CMK (cell line): ENCODE results near the gene HNRNPR.

Experiments
- DNase-seq: peaks from one replicate; pipeline ENCODE4 v3.0.0-alpha.2; 2010; ENCODE audit warnings: low read depth

HNRNPR gene

DNA sequence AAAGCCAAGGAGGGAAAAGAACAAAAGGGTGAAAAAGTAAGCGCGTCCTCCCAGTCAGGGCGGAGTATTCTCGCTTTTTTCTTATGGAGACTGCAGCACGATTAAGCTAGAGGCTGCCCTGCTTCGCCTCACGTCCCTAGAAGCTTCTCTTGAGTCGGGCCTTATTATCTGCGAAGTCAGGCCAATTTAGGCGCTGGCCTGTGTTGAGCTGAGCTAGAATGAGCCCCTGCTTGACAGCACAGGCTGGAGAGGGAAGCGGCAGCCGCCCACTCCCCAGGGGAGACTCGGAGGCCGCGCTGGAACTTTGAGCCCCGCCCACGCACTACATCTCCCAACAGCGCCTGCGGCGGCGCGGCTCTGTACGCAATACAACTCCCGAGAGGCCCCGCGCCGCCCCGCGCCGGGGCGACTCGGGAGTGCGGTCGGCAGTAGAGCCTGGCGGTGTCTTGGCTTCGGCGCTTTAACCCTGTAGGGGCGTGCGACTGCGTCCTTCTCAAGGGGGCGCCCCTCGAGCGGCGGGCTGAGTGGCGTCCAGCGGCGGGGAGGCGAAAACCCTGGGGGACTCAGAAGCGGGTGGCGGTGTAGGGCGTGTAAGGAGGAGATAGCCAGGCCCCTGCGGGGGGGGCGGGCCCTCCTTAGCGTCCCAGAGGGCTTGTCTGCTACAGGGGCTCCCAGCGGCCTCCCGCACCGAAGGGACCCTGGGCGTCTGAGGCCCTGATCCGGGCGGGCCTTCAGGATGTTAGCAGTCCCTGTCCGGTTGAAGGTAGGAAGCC lies 24.7 kb upstream of the HNRNPR start:
- DNase-seq: peak; percentile 93

- DNase-seq: peak; percentile 99
These were observed 23.9 kb upstream of the HNRNPR start for GRCh38 chr1:23367791-23368561.

DNA sequence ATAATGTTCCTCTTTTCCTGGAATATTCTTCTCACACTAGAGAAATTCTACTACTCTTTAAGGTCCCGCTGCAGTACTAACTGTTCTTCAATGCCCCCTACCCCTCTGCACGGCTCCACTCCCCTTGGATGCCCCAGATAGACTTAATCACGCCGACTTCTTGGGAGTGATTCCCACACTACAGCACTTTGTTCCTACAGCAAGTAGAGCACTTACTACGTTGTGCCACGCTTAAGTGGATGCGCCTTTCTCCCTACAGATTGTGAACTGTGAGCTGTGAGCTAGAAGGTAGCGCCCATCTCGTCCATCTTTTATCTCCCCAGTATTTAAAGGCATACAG lies 23.3 kb upstream of the HNRNPR start:
- no peak for DNase-seq

GRCh38 chr1:23366598-23366997 lies 22.5 kb upstream of the HNRNPR start:
- no peak for DNase-seq

- no peak for DNase-seq
These were observed 22.1 kb upstream of the HNRNPR start for GRCh38 chr1:23366146-23366545.

GRCh38 chr1:23362218-23362713 lies 18.2 kb upstream of the HNRNPR start:
- DNase-seq: no peak

GRCh38 chr1:23358310-23358875 lies 14.3 kb upstream of the HNRNPR start:
- DNase-seq: no peak

DNA sequence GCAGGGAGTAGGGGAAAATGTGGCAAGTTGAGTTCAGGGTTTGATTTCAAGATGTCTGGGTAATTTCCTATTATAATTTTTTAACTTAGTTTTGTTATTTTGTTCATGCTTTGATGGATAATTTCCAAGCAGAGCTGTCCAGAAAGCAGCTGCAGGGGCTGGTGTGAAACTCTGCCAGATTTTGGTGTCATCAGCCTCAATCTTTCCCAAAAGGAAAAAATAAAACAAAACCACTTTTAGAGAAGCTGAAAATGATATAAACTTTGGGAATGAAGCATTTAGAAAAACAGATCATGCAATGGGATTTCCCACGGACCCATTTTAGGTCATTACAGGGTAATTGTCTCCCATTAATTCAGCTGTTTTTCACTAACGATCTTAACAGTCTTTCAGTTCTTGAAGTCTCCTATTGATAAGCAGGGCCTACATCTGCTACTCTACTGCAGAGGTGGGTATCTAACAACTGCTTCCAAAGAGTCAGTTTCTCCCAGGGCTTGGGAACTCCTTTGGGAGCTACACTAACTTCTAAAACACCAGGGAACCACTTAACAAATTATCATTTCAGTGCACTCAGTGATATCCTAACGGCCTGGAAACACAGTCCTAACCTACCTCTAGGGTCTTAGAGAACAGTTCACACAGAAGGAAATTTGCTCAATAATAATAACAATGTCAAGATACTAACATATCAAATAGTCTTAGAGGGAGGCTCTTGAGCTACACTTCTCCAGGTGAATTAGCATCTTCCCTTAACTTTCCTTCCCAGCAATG lies 13.2 kb upstream of the HNRNPR start:
- no peak for DNase-seq

DNA sequence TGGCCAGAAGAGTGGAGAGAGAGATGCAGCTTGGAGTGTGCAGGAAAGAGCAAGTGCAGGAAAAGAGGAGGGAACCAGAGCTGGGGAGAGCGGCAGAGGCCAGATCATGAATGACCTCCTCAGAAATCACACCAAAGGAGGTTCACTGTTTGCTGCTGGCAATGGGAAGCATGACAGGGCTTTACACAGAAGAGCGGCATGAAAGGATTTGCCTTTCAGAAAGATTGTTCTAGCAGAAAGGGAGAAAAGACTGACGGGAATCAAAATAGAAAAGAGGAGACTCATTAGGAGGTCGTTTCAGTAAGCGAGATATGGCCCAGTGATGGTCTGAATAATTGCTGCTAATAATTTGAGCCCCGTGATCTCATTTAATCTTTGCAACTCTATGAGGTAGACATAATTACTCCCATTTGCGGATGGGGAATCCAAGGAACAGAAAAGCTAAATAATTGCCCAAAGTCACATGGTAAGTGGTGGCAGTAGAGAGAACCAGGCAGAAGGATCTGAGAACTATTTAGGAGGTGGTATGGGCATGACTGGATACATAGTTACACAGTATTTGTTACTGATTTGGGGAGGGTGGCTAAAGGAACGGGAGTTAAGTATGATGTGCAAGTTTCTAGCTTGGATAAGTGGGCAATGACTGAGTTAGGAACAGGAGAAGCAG lies 12.5 kb upstream of the HNRNPR start:
- DNase-seq: no peak

DNA sequence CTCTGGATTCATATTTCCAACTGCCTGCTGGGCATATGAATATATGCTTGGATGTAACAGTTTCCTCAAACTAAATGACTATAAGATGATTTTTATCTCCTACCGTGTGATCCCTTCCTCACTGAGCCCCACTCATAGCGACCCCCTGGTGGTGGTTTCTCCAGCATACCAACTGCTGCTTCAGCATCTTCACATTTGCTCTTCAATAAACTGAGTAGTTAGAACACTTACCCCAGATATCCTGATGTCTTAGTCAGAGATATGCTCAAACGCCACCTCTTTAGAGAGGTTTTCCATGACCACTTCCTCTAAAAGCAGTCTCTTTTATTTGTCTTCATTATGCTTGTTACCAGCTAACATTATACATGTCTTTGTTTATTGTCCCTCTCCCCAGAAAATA lies 10.2 kb upstream of the HNRNPR start:
- DNase-seq: no peak

GRCh38 chr1:23352096-23352695 lies 8.1 kb upstream of the HNRNPR start:
- DNase-seq: no peak

DNA sequence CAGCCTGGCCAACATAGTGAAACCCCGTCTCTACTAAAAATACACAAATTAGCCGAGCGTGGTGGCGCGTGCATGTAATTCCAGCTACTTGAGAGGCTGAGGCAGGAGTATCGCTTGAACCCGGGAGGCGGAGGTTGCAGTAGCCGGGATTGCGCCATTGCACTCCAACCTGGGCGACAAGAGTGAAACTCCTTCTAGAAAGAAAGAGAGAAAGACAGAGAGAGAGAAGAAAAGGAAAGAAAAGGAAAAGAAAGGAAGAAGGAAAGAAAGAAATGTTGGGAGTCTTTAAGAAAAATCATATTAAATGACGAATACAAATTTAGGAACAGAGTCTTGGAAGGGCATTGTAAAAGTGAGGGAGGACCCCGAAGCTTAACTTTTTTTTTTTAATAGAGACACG lies 1.8 kb upstream of the HNRNPR start:
- no peak for DNase-seq

DNA sequence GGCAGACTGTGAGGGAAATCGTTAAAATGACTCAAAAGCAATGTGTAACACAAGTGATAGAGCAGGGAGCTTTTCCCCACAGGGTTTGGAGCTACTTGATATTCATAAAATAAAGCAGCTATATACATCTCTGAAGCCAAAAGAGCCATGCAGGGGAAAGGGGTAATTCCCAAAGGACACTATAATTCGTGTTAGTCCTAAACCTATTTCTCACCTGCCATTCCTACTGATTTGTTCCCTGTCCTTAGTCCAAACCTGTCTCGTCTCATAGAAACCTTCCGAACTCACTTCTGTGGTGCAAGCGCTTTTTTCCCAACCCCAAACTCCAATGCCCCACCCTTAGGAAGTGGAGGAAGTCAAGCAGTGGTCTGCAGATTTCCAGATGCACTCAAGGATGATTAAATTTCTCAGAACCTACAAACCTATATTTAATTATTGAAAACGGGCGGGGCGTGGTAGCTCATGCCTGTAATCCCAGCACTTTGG lies 946 bp upstream of the HNRNPR start:
- peak; percentile 45 for DNase-seq

GRCh38 chr1:23343221-23344110 lies 618 bp downstream of the HNRNPR start:
- no peak for DNase-seq

GRCh38 chr1:23341931-23342692 lies 2.0 kb downstream of the HNRNPR start:
- DNase-seq: no peak

DNA sequence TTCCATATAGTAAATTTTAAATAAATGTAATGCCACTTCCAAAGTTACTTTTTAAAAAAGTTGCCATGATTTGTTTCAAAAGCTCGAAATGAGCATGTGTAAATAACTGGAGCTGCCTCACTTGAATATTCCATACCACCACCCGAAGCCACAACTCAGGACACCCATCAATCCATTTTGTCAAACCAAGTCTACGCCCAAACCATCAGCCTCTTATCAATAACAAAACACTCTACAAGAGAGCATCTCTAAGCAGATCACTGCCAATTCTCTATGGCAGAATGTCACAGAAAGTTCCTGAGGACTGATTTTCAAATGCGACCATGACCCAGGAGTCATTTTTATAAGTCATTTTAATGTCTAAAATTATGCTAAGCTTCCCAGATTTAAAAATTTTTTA lies 4.5 kb downstream of the HNRNPR start:
- no peak for DNase-seq

DNA sequence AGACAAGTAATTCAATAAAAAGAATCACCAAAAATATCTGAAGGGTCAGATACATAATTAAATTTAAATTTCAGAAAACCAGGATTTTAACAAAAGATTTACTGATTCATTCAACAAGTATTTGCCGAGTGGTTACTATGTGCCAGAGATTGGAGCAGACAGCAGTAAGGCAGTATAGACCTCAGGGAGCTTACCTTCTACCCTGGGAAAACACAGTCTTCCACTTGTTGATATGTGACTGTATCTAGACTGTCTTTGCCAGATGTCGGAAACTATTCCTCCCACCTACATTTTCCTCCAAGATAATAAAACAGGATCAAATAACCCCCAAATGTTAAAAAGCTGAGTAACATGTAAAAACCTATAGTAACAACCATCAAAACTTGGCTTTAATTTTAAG lies 6.2 kb downstream of the HNRNPR start:
- no peak for DNase-seq

DNA sequence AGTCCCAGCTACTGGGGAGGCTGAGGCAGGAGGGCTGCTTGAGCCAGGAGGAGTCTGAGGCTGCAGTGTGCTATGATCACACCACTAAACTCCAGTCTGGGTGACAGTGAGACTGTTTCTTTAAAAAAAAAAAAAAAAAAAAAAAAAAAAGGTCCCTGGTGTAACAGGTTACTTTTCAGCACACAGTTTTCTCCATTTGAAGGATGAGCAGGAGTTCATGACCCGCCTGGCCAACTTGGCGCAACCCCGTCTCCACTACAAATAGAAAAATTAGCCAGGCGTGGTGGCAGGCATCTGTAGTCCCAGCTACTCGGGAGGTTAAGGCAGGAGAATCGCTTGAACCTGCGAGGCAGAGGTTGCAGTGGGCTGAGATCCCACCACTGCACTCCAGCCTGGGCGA lies 12.4 kb downstream of the HNRNPR start:
- DNase-seq: no peak

DNA sequence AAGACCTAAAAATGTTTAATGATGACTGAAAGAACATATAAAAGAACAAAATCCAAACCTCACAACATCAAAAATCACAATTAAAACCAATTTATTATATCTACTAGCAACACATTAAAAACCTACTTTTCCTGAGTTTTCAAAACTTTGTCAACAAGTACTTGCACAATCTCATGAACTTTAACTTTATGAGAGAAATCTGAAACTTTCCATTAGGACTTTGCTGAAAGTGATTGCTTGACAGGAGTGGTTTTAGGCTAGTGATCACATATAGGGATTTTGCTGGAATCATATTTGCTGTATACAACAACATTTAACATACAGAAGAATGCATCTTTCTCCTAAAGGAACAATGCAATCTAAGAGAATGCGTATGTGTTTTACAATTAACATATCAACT lies 13.2 kb downstream of the HNRNPR start:
- DNase-seq: no peak
